ENCODE results near the gene PKP2.
"Not testable (repeated sequence)": the region's sequence is repeated elsewhere in the genome, so short reads cannot be mapped to it uniquely, and the experiment has no call there.

Gene PKP2

DNA sequence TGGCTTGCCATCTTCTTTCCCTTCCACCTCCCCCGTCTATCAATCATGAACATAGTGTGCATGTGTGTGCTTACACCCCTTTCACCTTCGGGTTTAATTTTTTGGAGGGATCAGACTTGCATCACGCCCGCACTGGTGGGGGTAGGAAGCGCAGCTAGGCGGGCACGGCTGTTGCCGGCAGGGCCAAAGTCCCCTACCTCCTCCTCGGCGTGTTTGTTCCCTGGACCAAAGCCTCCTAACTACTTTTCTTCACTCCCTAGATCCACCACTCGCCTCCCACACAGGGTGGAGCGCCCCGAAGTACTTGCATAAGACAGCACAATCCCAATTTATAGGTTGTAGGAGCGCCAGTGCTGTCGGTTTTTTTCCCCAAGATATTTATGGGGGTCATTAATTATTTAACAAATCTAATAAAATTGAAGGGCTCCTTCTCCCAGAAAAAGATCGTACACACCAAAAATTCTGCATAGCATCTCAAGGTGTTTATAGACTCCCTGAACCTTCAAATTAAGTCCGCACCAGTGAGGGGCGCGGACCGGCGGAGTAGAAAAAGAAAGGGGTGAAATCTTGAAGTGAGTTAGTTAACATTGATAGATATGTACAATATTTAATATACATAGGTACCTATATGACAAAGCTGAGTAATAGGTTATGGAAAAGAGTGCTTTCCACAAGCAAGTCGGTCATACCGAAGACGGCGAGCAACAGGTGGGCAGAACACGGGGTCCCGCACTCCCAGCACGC is 717 bp downstream of the PKP2 start:
- no peak for DNase-seq (ENCODE audit: low spot score)

DNA sequence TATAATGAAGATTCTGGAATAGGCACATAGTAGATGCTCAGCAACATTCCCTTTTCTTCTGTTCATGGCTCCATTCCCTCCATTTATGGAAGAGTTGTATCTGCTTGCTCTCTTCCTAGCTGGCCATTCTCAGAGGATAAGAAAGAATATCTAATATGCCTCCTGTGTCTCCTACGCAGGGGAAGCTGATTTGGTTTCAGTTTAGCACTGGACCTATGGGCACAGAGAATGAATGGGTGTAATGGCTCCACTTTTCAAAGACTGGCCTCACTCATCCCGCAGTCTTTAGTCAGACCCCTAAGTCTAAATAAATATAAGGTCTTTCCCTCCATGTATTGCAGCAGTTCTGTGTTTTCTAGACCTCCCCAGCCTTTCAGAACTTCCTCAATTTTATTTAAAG is 2.0 kb downstream of the PKP2 start:
- DNase-seq (ENCODE audit: low spot score) = no peak

DNA sequence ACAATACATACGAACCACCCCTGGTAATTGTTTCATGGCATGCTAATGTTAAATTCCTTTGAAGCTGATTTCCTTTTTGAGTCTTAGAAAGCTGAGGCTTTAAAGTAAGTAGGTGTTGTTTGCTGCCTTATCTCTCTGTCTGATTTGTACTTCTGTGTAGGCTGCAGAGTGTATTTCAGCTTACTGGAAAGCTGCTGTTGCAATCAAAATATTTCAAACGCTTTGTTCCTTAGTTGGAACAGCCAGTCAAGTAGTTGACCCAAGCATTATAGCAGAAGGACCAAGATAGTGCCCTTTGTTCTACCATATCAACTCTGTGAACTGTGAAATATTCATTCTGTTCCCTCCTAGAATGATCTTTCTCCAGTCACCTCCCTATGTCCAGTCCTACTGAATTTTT is 3.1 kb downstream of the PKP2 start:
- no peak for DNase-seq (ENCODE audit: low spot score)

DNA sequence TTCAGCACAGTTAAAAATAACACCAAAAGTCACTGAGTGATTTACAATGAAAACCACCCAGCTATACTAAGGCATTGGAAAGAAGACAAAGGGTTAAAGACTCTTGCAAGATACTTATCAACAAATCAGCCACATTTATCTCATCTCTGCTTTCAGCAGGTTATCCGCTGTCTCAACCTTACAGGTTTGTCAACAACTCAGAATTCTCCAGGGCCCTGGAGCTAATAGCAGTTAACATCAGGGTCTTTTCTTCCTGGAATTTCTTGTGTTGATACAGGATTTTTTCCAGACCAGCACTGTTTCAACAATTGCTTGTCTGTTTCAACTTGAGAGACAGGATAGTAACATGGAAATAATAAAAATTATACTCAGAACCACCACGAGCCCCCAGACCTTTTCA is 3.5 kb downstream of the PKP2 start:
- DNase-seq (ENCODE audit: low spot score) = no peak

DNA sequence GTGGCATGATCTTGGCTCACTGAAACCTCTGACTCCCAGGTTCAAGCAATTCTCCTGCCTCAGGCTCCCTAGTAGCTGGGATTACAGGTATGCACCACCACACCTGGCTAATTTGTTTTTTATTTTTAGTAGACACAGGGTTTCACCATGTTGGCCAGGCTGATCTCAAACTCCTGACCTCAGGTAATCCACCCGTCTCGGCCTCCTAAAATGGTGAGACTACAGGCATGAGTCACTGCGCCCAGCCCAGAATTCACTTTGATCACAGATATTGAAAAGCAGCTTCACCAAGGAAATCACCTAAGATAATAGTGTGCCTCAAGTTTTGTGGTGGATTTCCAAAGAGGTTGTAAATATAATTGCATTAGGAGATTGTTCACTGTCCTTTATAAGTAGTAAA is 4.2 kb downstream of the PKP2 start:
- DNase-seq (ENCODE audit: low spot score) = not testable (repeated sequence)

DNA sequence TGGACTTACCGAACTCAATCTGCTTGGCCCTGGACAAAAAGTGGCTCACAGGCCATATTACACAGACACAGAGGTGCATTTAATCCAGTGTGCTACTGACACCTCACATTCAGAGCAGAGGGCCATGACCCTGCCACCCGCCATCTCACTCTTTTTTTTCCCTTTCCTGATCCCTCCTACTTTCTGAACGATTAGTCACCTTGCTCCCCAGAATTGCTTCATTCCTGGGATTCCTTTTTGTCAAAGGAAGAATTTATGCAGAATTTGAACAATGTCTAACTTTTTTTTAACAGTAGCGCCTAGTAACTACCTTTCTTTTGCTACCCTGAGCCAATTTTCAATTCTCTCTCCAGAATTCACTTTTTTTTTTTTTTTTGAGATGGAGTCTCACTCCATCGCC is 4.6 kb downstream of the PKP2 start:
- DNase-seq (ENCODE audit: low spot score) = peak; percentile 26

DNA sequence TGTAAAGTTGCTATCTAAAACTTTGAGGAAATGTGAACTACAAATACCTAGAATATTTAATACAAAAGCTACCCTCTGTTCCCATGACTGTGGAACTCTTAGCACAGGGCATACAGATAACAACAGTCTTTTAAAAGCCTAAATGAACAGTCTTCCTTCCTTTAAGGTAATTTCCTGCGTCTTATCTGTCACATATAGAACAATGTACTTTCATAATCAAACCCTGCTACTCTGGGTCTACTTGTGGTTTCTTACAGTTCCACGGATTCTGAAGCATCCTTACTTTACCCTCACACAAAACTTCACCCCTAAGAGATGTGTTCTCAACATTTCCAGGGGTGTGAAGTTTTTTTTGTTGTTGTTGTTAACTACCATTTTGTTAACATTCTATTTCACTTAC is 5.1 kb downstream of the PKP2 start:
- no peak for DNase-seq (ENCODE audit: low spot score)

DNA sequence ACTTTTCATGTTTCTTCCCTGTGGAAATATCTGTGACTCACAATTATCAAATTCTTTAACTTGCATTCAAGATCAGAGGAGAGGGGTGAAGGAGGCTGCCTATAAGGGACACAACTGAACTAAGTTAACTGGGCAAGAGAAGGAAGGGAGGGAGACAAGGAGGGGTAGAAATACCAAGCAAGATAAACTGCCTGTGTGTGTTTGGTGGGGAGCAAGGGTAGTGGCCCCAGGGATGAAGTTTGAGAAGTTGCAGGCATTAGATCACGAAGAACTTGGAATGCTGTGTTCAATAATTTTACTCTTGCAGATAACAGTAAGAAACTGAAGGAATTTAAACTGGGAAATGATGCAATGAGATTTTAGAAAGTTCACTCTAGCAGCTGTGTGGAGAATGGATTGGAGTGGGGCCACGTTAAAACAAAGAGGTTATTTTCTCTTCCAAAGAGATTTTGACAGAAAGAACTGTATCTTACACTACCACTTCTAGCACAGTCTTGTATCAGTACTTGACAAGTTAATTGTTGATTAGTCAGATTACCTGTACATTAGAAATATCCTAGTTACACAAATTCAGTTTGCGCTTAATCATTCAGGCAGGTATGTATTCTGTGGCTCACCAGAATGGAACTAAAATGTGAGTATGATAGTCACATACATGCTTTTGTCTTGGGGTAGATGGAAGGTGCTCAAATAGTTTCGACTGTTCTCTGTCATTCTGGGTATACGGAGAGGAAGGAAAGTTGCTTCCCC is 7.4 kb downstream of the PKP2 start:
- DNase-seq (ENCODE audit: low spot score) = no peak

DNA sequence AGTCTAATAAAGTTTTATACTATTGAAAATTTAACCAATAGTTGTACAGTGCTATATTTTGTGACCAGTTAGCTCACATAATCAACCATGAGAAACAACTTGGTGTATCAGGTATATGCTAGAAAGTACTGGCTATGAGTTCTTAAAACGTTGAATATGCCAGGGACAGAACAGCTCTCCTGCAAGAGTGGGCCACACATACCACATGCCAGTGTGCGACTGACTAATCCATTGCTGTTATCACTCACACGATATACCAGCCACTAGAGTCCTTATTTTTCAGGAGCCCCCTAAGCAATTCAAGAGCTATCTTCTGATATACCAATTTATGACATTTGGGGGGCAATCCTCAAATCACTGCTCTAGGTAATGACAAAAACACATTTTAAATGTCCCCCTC is 9.5 kb downstream of the PKP2 start:
- no peak for DNase-seq (ENCODE audit: low spot score)

DNA sequence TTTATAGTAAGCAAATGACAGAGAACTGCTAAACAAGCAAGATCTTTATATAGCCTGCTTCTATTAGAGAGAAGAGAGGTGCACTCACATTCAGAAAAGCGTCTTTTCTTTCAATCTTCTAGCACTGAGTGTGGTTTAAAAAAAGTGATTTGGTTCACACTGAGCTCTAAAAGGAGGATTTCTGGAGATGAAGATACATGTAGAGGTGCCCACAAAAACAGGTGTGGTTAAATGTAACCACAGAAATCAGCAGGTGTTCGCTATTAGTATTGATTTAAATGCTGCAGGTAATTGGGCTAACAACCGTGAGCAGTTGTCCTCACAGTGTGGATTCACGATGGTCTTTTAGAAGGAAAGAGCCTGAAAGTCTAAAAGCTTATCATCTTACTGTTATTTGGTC is 10.7 kb downstream of the PKP2 start:
- no peak for DNase-seq (ENCODE audit: low spot score)

DNA sequence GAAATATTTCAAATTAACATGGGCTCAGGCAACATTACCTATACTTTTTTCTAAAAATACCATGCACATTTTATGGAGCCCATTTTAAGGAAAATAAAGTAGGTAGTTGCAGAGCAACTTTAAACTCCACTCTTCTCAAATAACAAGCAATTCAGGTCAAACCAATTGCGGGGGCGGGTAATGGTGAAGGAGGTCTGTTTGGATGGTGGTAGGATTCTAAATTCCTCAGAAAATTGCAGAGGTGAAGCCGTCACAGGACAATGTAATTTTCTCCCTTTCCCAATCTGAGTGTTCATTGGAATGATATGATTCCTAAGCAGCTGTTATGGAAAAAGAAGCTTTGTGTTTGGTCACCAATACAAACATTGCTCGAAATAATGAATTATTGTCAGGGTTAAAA is 11.6 kb downstream of the PKP2 start:
- no peak for DNase-seq (ENCODE audit: low spot score)

DNA sequence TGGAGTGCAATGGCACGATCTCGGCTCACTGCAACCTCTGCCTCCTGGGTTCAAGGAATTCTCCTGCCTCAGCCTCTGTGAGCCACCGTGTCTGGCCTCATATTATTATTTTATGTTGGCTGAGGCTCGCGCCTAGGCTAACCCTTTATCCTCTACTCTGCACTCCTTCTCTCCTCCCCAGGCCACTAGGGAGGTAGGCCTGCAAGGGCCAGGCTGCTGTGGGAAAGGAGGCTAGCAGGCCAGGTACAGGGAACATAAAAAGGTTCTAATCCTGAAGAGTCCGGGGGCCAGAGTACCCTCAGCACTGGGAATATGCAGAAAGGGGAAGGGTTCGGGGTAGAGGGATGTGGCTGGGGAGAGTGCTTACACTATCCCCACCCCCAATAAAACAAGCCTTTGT is 14.9 kb downstream of the PKP2 start:
- DNase-seq (ENCODE audit: low spot score) = no peak

DNA sequence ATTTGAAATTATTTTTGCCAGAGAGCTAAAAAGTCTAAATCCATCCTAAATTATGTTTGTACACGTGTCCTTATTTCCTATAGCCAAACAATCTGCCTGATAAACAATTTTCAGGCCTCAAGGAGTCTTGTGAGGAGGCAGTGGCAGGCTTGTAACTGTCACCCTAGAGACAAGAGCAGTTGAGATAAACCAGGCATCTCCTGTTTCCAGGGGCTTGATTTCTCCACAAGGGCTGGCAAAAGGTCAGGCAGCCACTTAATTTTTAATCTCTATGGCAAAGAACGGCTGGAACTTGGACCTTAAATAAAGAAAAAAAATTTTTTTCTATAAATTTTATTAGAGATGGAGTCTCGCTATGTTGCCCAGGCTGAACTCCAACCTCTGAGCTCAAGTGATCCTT is 15.5 kb downstream of the PKP2 start:
- DNase-seq (ENCODE audit: low spot score) = no peak

DNA sequence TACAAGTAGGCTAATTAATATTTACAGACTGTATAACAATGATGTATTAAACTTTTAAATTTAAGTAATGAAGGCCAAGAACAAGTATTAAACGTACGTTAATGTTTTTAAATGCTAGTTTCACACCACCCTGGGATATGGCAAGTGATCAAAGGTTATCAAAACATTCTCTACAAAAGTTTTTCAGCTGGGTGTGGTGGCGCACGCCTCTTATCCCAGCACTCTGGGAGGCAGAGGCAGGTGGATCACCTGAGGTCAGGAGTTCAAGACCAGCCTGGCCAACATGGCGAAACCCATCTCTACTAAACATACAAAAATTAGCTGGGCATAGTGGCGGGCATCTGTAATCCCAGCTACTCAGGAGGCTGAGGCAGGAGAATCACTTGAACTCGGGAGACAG is 17.5 kb downstream of the PKP2 start:
- DNase-seq (ENCODE audit: low spot score) = not testable (repeated sequence)

DNA sequence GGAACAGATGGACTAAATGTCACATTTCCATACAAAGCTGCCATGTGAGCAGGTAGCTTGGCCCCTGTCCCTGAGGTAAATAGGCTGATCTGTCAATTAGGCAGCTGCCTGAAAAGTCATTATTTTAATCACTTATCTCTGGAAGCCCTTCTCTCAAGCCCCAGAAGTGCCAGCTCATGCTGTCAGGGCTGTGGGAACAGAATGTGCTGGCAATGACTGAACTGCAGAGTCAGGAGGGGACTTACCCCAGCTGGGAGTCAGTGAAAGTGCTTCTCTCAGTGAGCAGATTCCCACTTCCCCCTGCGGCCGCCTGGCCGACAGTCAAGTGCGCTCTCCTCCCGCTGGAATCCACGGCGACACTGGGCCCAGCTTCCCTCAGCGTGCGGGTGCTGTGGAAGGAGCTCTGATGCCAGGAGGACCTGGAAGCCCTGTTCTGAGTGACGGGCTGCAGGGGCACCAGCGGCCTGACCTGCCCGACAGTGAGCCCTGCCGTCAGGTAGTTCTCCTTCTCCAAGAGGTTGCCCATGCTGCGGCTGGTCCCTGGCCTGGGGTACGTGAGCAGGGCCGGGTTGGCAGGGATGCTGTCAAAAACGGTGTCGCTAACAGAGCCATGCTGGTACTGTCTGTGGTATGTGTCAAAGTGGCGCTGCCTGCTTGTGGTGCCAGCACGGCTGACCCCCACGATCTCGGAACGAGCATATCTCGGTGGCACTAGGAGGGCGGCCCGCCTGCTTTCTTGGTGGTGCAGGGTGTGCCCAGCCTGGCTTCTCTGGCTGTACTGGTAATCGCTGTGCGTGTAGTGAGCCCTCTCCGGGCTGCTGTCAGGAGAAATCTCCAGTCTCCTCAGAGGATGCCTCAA is 18.7 kb downstream of the PKP2 start:
- DNase-seq (ENCODE audit: low spot score) = no peak

DNA sequence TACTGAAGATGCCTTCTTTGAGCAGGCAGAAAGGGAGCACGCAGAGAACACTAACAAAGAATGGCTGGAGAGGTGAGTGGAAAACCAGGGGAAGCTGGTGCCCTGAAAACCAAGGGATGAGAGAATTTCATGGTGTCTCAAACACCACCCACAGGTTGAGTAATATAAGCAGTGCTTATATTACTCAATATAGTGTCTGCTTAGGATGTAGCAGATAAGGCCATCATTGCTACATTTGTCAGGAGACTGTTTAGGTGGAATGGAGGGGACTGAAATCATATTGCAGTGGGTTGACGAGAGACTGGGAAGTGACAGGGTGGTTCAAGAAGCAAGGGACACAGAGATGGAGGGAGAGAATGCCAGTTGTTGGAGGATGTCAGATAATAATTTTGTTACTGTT is 20.6 kb downstream of the PKP2 start:
- no peak for DNase-seq (ENCODE audit: low spot score)

DNA sequence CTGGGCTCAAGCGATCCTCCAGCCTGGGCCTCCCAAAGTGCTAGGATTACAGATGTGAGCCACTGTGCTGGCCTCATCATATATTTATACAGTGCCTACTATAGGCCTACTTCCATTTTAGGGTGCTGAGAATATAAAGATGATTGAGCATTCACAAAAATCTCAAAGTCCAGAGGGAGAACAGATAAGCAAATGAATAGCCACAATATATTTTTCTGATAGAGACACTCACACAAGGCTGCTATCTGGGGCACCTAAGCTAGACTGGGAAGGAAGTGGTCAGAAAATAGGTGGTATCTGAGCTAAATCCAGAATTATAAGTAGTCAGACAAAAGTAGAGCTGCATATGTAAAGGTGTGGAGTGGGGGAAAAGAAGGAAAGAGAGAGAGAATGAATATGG is 21.6 kb downstream of the PKP2 start:
- DNase-seq (ENCODE audit: low spot score) = no peak

DNA sequence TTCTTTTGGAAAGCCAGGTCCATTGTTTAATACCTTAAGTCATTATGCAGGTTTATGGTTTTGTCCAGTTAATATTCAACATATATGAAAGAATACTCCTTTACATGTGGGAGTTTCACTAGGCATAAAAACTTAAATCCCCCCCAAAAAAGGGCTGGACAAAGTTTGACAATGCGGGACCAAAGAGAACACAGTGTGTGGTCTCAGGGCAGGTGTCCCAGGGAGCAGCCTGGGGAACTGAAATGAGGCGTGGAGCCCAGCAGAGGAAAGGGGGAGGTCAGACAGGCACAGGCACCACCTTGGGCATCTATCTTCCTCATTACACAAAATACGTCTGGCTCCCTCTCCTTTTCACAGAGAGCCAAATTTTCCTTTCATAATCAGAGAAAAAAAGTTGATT is 22.5 kb downstream of the PKP2 start:
- no peak for DNase-seq (ENCODE audit: low spot score)

DNA sequence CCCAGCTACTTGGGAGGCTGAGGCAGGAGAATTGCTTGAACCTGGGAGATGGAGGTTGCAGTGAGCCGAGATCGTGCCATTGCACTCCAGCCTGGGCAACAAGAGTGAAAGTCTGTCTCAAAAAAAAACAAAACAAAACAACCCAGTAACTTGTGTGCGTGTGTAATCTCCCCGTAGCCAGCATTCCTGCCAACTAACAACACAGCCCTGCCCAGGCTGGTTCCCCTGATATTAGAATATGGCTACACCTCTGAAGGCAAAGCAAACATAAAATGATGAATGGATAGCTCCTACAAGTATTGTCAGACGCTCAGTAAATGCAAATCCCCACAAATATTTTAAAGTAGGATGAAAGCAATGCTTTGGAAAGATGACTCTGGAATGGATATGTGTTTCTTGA is 24.2 kb downstream of the PKP2 start:
- not testable (repeated sequence) for DNase-seq (ENCODE audit: low spot score)

DNA sequence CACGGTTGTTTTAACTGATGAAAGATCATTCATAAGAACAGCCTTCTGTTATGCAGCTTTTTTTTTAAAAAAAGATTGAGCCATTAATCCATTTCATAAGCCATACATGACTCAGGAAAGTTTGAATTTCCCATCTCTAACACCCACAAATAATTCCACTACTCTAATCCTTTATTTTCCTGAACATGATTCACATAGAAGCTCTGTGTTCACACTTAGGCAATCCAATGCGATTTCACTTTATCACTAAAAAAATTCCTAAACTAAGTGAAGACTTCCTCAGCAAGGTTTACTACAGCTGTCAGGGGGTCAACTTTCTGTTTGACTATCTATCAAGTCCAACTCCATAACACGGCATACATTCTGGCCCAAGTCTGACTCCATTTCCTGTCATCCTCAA is 25.9 kb downstream of the PKP2 start:
- no peak for DNase-seq (ENCODE audit: low spot score)

DNA sequence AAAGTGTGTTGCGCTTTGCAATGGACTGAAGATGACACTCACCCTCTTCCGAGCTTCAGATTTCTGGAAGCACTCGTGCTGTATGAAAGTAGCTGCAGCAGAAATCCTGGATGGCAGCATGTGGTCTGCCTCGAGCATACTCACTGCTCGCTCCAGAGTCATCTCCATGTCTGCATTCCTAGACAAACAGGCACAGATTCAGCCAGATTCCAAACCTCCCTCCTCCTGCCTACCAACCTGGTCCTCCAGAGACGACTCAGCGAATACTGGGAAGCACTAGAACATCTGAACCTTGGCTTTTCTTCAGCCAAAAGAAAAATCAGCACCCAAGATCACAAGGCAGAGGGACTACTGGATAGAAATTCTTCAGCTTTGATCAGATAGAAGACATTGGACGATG is 27.7 kb downstream of the PKP2 start:
- no peak for DNase-seq (ENCODE audit: low spot score)

DNA sequence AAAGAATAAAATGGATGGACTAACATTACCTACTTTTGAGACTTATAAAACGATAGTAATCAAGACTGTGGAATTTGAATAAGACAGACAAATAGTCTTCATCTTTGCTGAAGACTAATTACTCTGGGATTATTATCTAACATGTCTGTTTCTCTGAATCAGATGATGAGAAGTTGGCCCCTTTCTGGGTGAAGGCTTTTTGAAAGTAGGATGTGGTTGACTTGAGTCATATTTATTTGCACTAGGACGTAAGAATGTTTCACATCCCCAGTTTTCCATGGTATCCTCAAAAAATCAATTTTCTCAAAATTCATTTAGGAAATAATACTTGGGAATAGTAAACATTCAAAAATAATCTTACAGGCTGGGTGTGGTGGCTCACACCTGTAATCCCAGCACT is 31.8 kb downstream of the PKP2 start:
- DNase-seq (ENCODE audit: low spot score) = no peak

DNA sequence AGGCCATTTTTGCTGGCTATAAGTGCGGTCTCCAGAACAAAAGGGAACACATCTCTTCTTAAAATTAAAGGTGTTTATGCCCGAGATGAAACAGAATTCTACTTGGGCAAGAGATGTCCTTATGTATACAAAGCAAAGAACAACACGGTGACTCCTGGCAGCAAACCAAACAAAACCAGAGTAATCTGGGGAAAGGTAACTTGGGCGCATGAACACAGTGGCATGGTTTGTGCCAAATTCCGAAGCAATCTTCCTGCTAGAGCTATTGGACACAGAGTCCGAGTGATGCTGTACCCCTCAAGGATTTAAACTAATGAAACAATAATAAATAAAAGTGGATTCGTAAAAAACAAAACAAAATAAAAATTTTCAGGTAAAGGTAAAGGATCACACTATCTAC is 33.4 kb downstream of the PKP2 start:
- DNase-seq (ENCODE audit: low spot score) = no peak

Measured in GM03348 (cell line).